ENCODE measurements around the gene CAT.

- TF ChIP-seq CTCF (IDR thresholded peaks at IDR 0.05), result no peak
- no peak for TF ChIP-seq EZH2 (IDR thresholded peaks at IDR 0.05)
Observed at GRCh38 chr11:34505874-34506273, 67.1 kb downstream of the CAT start.

Data from neural progenitor cell (in vitro differentiated cells).